K562 (cell line): ENCODE data around the gene CD151. TPM values are rescaled to one million over a fixed set of nuclear protein-coding genes. Genes with fewer than 3 reads are reported as not detected.

Experiments used
- ATAC-seq: fragments of 200-7000 bp; cut with Tn5 transposase; 3 replicates; pipeline ENCODE4 v1.9.1; 2020; ENCODE audit warnings: moderate library complexity
- BruUV-seq: library from RNA; stranded (reverse); fragments of 400-500 nt; replicated peaks from 2 replicates; lab custom pipeline; 2021; lab: Mats Ljungman, UMichigan
- CTCF ChIA-PET: fragments of 300-600 bp; formaldehyde crosslinking; extraction: SDS; loops from one replicate; lab custom pipeline; 2021; ENCODE audit warnings: low intra/inter-chr PET ratio; lab: Yijun Ruan, JAX
- POLR2A ChIA-PET: fragments of 300-600, 350-650 bp; sonication (Branson Sonifier 250); formaldehyde crosslinking; extraction: SDS; loops from one replicate; lab custom pipeline; 2021; ENCODE audit warnings: antibody characterized with exemption, inconsistent platforms; lab: Yijun Ruan, JAX
- DNase-seq, 4 experiments: peaks; one replicate each; pipeline versions ENCODE4 v3.0.0 to v3.0.0-alpha.2; 2011 to 2018; ENCODE audit warnings: low spot score in 3 of 4, mixed read lengths in 3 of 4; ENCODE audit errors: extremely low read depth in 1 of 4
- FAIRE-seq: peaks from 2 replicates; lab custom pipeline; 2011; peaks lifted over from hg19 to GRCh38; lab: Jason Lieb, UNC
- H2AFZ ChIP-seq: 2 replicates; pipeline ENCODE4 v1.6.0; 2011; ENCODE audit warnings: low read depth, low read length, control low read depth, inconsistent platforms
- H3K27ac ChIP-seq: fragments of 200-600 bp; 3 replicates; pipeline ENCODE4 v1.8.0; 2011; ENCODE audit warnings: low read depth, mild to moderate bottlenecking, control low read depth, inconsistent platforms, low read length, moderate library complexity, mixed read lengths; ENCODE audit errors: extremely low read depth
- H3K27me3 ChIP-seq, 2 experiments: fragments of 300-600 bp in 1 of 2; 2 replicates in 1 of 2; 3 replicates in 1 of 2; pipeline versions ENCODE4 v1.6.0 to v1.8.0; 2011; ENCODE audit warnings: inconsistent platforms in 2 of 2, low read length in 2 of 2, mild to moderate bottlenecking in 1 of 2, mixed read lengths in 1 of 2, moderate library complexity in 1 of 2; ENCODE audit not compliant: control insufficient read depth in 2 of 2, insufficient read depth in 2 of 2
- H3K36me3 ChIP-seq: fragments of 300-600 bp; 3 replicates; pipeline ENCODE4 v1.8.0; 2011; ENCODE audit warnings: mild to moderate bottlenecking, low read length, inconsistent platforms; ENCODE audit not compliant: control insufficient read depth, insufficient read depth
- H3K4me1 ChIP-seq, 2 experiments: fragments of 200-600 bp in 1 of 2; replicated peaks in 1 of 2; 2 replicates in 1 of 2; 3 replicates in 1 of 2; pipeline versions ENCODE4 v1.5.1 to v1.8.0; 2011; ENCODE audit warnings: inconsistent platforms in 2 of 2, low read length in 2 of 2, mild to moderate bottlenecking in 1 of 2, mixed read lengths in 1 of 2, moderate library complexity in 1 of 2; ENCODE audit not compliant: control insufficient read depth in 2 of 2, insufficient read depth in 2 of 2
- H3K4me2 ChIP-seq: 2 replicates; pipeline ENCODE4 v1.6.1; 2011; ENCODE audit warnings: low read length, control low read depth, inconsistent platforms, mixed read lengths; ENCODE audit not compliant: insufficient read depth
- H3K4me3 ChIP-seq: fragments of 200-600 bp; sonication (generic), shearing (Covaris generic); 2 replicates; pipeline ENCODE4 v1.5.1; 2016; ENCODE audit warnings: control low read depth, inconsistent platforms
- H3K79me2 ChIP-seq: fragments of 200-600 bp; 3 replicates; pipeline ENCODE4 v1.8.0; 2011; ENCODE audit warnings: low read length, inconsistent platforms; ENCODE audit not compliant: control insufficient read depth, insufficient read depth
- H3K9ac ChIP-seq, 2 experiments: 2 replicates each; pipeline versions ENCODE4 v1.6.0 to v1.6.1; 2011; ENCODE audit warnings: low read depth in 2 of 2, low read length in 2 of 2, control low read depth in 1 of 2, inconsistent platforms in 1 of 2, mild to moderate bottlenecking in 1 of 2, mixed read lengths in 1 of 2; ENCODE audit not compliant: insufficient read depth in 1 of 2
- H3K9me1 ChIP-seq: one replicate; pipeline ENCODE4 v1.6.0; 2011; ENCODE audit warnings: inconsistent platforms, mild to moderate bottlenecking, low read length, moderate library complexity; ENCODE audit not compliant: control insufficient read depth, insufficient read depth
- H3K9me3 ChIP-seq: replicated peaks from 2 replicates; pipeline ENCODE4 v1.5.1; 2011; ENCODE audit warnings: low read depth, low read length, inconsistent platforms; ENCODE audit not compliant: control insufficient read depth, insufficient read depth
- H4K20me1 ChIP-seq: replicated peaks from 2 replicates; pipeline ENCODE4 v1.6.1; 2011; ENCODE audit warnings: low read length, inconsistent platforms, mixed read lengths; ENCODE audit not compliant: control insufficient read depth, insufficient read depth
- DACH1 ChIP-seq: fragments of 450-650 bp; IDR thresholded peaks from 2 replicates; pipeline ENCODE4 v1.6.1; 2018; ENCODE audit not compliant: partially characterized antibody
- GABPA ChIP-seq: fragments of 200-800 bp; sonication (Bioruptor generic); conservative IDR thresholded peaks from 2 replicates; pipeline ENCODE4 v1.6.1; 2016; ENCODE audit warnings: low read depth, missing genetic modification characterization, missing compliant biosample characterization
- HMGN3 ChIP-seq: IDR thresholded peaks from 2 replicates; pipeline ENCODE4 v1.6.1; 2011; ENCODE audit warnings: borderline replicate concordance, low read depth, mild to moderate bottlenecking, mixed read lengths, low read length; ENCODE audit not compliant: insufficient read length; ENCODE audit errors: extremely low read depth
- MXI1 ChIP-seq: IDR thresholded peaks from 2 replicates; pipeline ENCODE4 v1.6.1; 2011; ENCODE audit warnings: low read depth, mild to moderate bottlenecking, improper control_type of control experiment, low read length
- NFIX ChIP-seq: fragments of 250-450 bp; sonication (Bioruptor Pico); IDR thresholded peaks from 2 replicates; pipeline ENCODE4 v1.4.0; 2020; ENCODE audit warnings: low read depth, mild to moderate bottlenecking, moderate library complexity
- PHF8 ChIP-seq: fragments of 200-600 bp; sonication (generic); IDR thresholded peaks from 2 replicates; pipeline ENCODE4 v1.6.1; 2012; ENCODE audit warnings: mixed run types, mild to moderate bottlenecking, inconsistent platforms, low read length, moderate library complexity, borderline replicate concordance
- RBFOX2 ChIP-seq: fragments of 200-400 bp; formaldehyde crosslinking; IDR thresholded peaks from 2 replicates; pipeline ENCODE4 v1.6.1; 2017; ENCODE audit warnings: low read depth, mild to moderate bottlenecking, low read length, moderate library complexity
- WGBS: fragments of 100-300 bp; shearing (Covaris generic); methylation state at CpG from one replicate; pipeline ENCODE4 v1.1.6; 2016; ENCODE audit warnings: low coverage, mixed read lengths; ENCODE audit not compliant: insufficient coverage; ENCODE audit errors: missing lambda C conversion rate; 5-methylcytosine and 5-hydroxymethylcytosine counted together
- in situ Hi-C: fragments of 300-500 bp; cut with MboI; formaldehyde crosslinking; loops from 4 replicates; pipeline ENCODE4 v1.15.0; 2018; ENCODE audit warnings: inconsistent platforms, mixed read lengths
- intact Hi-C: fragments of 100-400 bp; cut with micrococcal nuclease; formaldehyde crosslinking; loops from 2 replicates; pipeline ENCODE4 v1.14.2; 2022
- polyA plus RNA-seq, 8 experiments: library from polyadenylated mRNA; depleted of rRNA in 4 of 8; stranded (reverse) in 5 of 8; unstranded in 3 of 8; fragments of >200 nt; fragmentation: Nextera tagmentation in 2 of 8; fragmentation: Illumina TruSeq in 1 of 8; extraction: Ambion mirVana in 2 of 8; extraction: Trizol in 1 of 8; gene quantifications; 2 replicates each; pipeline versions ENCODE4 v1.2.1 to v1.2.3, GENCODE V29; 2011 to 2014; ENCODE audit warnings: inconsistent platforms in 1 of 8, missing spikeins in 1 of 8
- total RNA-seq, 7 experiments: library from RNA; depleted of rRNA in 6 of 7; stranded (reverse); fragments of >200 nt in 6 of 7; fragmentation: Illumina TruSeq in 2 of 7; extraction: Trizol in 2 of 7; gene quantifications; 2 replicates each; pipeline versions ENCODE4 v1.2.1 to v1.2.3, GENCODE V29; 2011 to 2021; ENCODE audit warnings: low replicate concordance in 1 of 7
- TF ChIP-seq, protein P1 (sequence below): fragments of 450-650 bp; IDR thresholded peaks from 2 replicates; pipeline ENCODE4 v1.6.1; 2016; ENCODE audit warnings: borderline replicate concordance
- TF ChIP-seq, protein P2 (sequence below), 3 experiments: fragments of 200-800 bp in 1 of 3; sonication (Bioruptor generic) in 1 of 3; sonication (generic) in 1 of 3; formaldehyde crosslinking in 1 of 3; IDR thresholded peaks; 2 replicates each; pipeline versions ENCODE4 v1.6.1 to v1.8.0; 2016 to 2022; ENCODE audit warnings: mild to moderate bottlenecking in 2 of 3, missing compliant biosample characterization in 2 of 3, missing genetic modification characterization in 2 of 3, missing genetic modification reagents in 1 of 3
- TF ChIP-seq, protein P3 (sequence below), 2 experiments: fragments of 450-650 bp; conservative IDR thresholded peaks; 2 replicates each; pipeline ENCODE4 v1.6.1; 2017; ENCODE audit warnings: mild to moderate bottlenecking in 2 of 2, moderate library complexity in 2 of 2

CD151 gene
- total and polyA plus RNA-seq, 9 of the 15 experiments (the other 6 are each of a cell fraction or from before 2014, with no cell fraction given) = 2.3 to 187 (median 140) TPM

DNA sequence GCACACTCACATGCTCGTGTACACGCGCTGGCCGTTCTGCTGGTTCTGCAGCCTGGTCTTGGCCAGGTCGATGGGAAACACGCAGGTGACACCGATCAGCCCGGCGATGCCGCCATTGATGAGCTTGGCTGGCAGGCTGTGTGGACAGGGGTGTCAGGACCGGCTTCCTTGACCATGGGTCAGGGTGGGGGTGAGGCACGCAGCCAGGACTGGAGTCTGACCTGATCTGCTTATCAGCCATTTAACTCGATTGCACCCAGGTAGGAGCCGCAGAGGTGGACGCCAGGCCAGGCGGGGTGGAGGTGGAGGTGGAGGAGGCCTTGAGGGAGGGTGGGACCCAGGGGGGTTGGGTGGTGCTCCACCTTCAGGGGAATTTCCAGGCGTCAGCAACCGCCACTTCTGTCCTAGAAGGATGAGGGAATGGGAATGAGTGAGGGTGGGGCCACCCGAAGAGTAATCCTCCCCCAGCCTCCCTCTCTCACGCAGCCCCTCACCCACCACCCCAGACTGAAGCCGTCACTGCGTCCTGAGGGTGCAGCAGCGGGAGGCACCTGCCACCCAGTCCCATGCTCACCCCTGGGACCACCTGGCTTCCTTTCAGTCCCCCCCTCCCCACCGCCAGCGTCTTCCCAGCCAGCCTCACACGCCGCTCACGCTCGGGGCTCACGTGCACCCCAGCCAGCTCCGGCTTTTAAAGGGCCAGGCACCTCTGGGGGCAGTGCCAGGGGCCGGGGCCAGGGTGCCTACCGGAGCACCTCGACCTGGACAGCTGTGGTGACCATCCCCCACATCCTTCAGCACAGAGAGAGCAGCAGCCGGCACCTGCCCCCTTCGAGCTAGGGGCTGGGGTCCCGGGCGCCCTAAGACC is 37.8 kb upstream of the CD151 start (continued):
- no peak for TF ChIP-seq HMGN3

DNA sequence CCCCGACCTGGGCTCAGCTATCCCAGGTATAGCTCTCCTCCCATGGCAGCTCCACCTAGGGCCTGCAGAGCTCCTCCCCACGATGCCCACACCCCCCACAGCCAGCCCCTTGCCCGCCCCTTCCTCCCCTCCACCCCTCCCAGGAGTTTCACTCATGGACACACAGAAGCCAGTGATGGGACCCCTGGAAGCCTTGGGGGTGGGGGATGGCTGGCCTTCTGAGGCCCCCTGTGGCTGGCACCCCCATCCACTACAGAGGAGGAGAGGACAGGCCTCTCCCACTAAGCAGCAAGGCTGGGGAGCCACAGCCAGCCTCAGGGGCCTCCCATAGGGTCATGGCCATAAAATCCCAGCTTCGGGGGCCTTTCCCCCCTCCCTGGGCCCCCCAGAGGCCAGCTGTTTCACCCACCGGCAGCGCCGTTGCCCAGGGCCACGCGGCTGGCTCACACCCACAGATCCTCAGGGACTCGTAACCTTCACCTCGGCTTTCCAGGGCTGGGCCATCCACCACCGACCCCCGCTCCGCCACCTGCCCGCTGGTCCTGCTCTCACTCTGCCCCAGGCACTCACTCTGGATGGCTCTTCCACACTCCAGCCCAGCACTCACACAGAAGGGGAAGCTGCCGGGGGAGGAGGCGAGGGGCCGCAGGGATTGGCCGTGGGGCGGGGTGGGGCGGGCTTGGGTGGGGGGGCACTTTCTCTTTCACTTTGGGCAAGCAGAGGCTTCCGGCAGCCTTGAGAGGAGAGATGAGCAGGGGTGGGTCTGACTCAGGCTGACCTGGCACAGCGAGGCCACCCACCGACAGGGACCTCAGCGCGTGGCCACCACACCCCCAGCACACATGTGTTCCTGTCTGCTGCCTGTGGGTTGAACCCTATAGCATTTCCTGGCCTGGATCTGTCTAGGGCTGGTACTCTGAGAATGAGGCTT is 36.9 kb upstream of the CD151 start:
- in situ Hi-C loops (no loop called here), intact Hi-C loops (loop anchor here (5.0 to 10.0 kb wide), 2 partner anchors 69 to 231 kb away; partner anchors contain the start of genes LMNTD2 and RASSF7)
- no peaks in the 10 kb centered on the region for H3K9me3 ChIP-seq
- FAIRE-seq (peak; percentile 83), DNase-seq (peak; percentile 66 to 87 (median 74)), ATAC-seq (peak; percentile 72)
- no peaks in the 10 kb centered on the region for H3K27me3 ChIP-seq
- H3K4me1 ChIP-seq = peaks cover 7 to 94% of the 10 kb centered on the region in 2 experiments
- peak overlapping the region; percentile 71 for H3K27ac ChIP-seq
- peaks cover 26% of the 10 kb centered on the region for H3K79me2 ChIP-seq
- ChIA-PET CTCF (no interaction called here), POLR2A (interaction anchor here (0.8 to 2.2 kb wide), 8 partner anchors 7 to 238 kb away, joined by 3 to 26 read pairs (median 4); partner anchors contain the start of gene RPLP2)
- peak overlapping the region; percentile 91 for H3K4me2 ChIP-seq
- peaks cover 47% of the 10 kb centered on the region; the same call in 1 of the 3 replicates for H3K36me3 ChIP-seq
- peak overlapping the region; percentile 53; the same call in 1 of the 2 replicates for H2AFZ ChIP-seq
- no peaks in the 10 kb centered on the region for H4K20me1 ChIP-seq
- H3K9me1 ChIP-seq = no peaks in the 10 kb centered on the region
- H3K4me3 ChIP-seq = peak overlapping the region; percentile 73
- WGBS = 16% methylated on average over 8 of the region's 26 CpGs
- peak overlapping the region; percentile 66 to 95; a peak in 3 of 4 replicates for H3K9ac ChIP-seq
- no TSS peak for BruUV-seq
- TF ChIP-seq GABPA = peak; percentile 34
- peak; percentile 39; the same call in 1 of the 2 replicates for TF ChIP-seq PHF8
- TF ChIP-seq, protein P1, sequence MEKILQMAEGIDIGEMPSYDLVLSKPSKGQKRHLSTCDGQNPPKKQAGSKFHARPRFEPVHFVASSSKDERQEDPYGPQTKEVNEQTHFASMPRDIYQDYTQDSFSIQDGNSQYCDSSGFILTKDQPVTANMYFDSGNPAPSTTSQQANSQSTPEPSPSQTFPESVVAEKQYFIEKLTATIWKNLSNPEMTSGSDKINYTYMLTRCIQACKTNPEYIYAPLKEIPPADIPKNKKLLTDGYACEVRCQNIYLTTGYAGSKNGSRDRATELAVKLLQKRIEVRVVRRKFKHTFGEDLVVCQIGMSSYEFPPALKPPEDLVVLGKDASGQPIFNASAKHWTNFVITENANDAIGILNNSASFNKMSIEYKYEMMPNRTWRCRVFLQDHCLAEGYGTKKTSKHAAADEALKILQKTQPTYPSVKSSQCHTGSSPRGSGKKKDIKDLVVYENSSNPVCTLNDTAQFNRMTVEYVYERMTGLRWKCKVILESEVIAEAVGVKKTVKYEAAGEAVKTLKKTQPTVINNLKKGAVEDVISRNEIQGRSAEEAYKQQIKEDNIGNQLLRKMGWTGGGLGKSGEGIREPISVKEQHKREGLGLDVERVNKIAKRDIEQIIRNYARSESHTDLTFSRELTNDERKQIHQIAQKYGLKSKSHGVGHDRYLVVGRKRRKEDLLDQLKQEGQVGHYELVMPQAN = peak; percentile 69; the same call in 1 of the 2 replicates
- TF ChIP-seq, protein P2, sequence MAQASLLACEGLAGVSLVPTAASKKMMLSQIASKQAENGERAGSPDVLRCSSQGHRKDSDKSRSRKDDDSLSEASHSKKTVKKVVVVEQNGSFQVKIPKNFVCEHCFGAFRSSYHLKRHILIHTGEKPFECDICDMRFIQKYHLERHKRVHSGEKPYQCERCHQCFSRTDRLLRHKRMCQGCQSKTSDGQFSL (CRISPR knock-in tag; IDR thresholded peaks at IDR 0.05) = peak; percentile 64
- TF ChIP-seq, protein P2 (tag; IDR thresholded peaks at IDR 0.05) = peak in 1 of 2 experiments; percentile 88; a peak in 2 of 4 replicates
- TF ChIP-seq MXI1 = peak; percentile 57; the same call in 1 of the 2 replicates
- TF ChIP-seq NFIX = no peak
- TF ChIP-seq, protein P3, sequence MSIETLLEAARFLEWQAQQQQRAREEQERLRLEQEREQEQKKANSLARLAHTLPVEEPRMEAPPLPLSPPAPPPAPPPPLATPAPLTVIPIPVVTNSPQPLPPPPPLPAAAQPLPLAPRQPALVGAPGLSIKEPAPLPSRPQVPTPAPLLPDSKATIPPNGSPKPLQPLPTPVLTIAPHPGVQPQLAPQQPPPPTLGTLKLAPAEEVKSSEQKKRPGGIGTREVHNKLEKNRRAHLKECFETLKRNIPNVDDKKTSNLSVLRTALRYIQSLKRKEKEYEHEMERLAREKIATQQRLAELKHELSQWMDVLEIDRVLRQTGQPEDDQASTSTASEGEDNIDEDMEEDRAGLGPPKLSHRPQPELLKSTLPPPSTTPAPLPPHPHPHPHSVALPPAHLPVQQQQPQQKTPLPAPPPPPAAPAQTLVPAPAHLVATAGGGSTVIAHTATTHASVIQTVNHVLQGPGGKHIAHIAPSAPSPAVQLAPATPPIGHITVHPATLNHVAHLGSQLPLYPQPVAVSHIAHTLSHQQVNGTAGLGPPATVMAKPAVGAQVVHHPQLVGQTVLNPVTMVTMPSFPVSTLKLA (conservative IDR thresholded peaks at IDR 0.05) = peak; percentile 77 to 92
- peak; percentile 23 for TF ChIP-seq DACH1
- peak; percentile 44; the same call in 1 of the 2 replicates for TF ChIP-seq RBFOX2
